Neuronal stem cell (in vitro differentiated cells): ENCODE results near the gene ECEL1.
"Not testable (repeated sequence)": the region's sequence is repeated elsewhere in the genome, so short reads cannot be mapped to it uniquely, and the experiment has no call there.

Experiments used
- DNase-seq: peaks from one replicate; pipeline ENCODE4 v3.0.0-alpha.2; 2013; ENCODE audit warnings: low spot score
- H2AFZ ChIP-seq: one replicate; pipeline ENCODE4 v1.6.1; 2013; ENCODE audit warnings: mild to moderate bottlenecking, low read length, inconsistent platforms
- H2AK5ac ChIP-seq: 2 replicates; pipeline ENCODE4 v1.6.1; 2013; ENCODE audit warnings: low read depth, mild to moderate bottlenecking, inconsistent platforms, low read length, moderate library complexity, mixed read lengths
- H2BK120ac ChIP-seq: 2 replicates; pipeline ENCODE4 v1.6.1; 2013; ENCODE audit warnings: low read depth, mild to moderate bottlenecking, inconsistent platforms, low read length, moderate library complexity, mixed read lengths
- H2BK12ac ChIP-seq: one replicate; pipeline ENCODE4 v1.6.1; 2013; ENCODE audit warnings: low read length, inconsistent platforms
- H2BK15ac ChIP-seq: 2 replicates; pipeline ENCODE4 v1.6.1; 2013; ENCODE audit warnings: mild to moderate bottlenecking, low read length, inconsistent platforms, mixed read lengths
- H2BK5ac ChIP-seq: one replicate; pipeline ENCODE4 v1.6.1; 2013; ENCODE audit warnings: inconsistent platforms, mild to moderate bottlenecking, low read length, moderate library complexity
- H3K14ac ChIP-seq: one replicate; pipeline ENCODE4 v1.6.1; 2013; ENCODE audit warnings: low read length, inconsistent platforms
- H3K18ac ChIP-seq: 2 replicates; pipeline ENCODE4 v1.6.1; 2013; ENCODE audit warnings: low read length, inconsistent platforms
- H3K23ac ChIP-seq: 2 replicates; pipeline ENCODE4 v1.6.1; 2013; ENCODE audit warnings: low read depth, mild to moderate bottlenecking, mixed read lengths, low read length, inconsistent platforms; ENCODE audit not compliant: poor library complexity
- H3K27ac ChIP-seq: replicated peaks from 3 replicates; pipeline ENCODE4 v1.5.1; 2013; ENCODE audit warnings: low read length, inconsistent platforms
- H3K27me3 ChIP-seq, 3 experiments: 2 replicates each; pipeline ENCODE4 v1.6.1; 2013; ENCODE audit warnings: low read length in 3 of 3, mild to moderate bottlenecking in 2 of 3, inconsistent platforms in 1 of 3, low read depth in 1 of 3, mixed read lengths in 1 of 3, moderate library complexity in 1 of 3; ENCODE audit not compliant: control insufficient read depth in 3 of 3, insufficient read depth in 3 of 3
- H3K36me3 ChIP-seq, 2 donors: replicated peaks in 1 of 2; 2 replicates each; pipeline ENCODE4 v1.6.1; 2013; ENCODE audit warnings: low read length in 2 of 2; ENCODE audit not compliant: control insufficient read depth in 2 of 2, insufficient read depth in 2 of 2
- H3K4ac ChIP-seq: 2 replicates; pipeline ENCODE4 v1.6.1; 2013; ENCODE audit warnings: inconsistent platforms, mild to moderate bottlenecking, low read length, moderate library complexity
- H3K4me1 ChIP-seq, 2 donors: 1 replicate in 1 of 2; 2 replicates in 1 of 2; pipeline ENCODE4 v1.6.1; 2013; ENCODE audit warnings: low read length in 2 of 2, low read depth in 1 of 2; ENCODE audit not compliant: control insufficient read depth in 2 of 2, insufficient read depth in 1 of 2
- H3K4me2 ChIP-seq: one replicate; pipeline ENCODE4 v1.6.1; 2013; ENCODE audit warnings: mild to moderate bottlenecking, low read length, inconsistent platforms; ENCODE audit not compliant: insufficient read depth, poor library complexity, severe bottlenecking
- H3K4me3 ChIP-seq, 2 donors: 2 replicates each; pipeline ENCODE4 v1.5.1; 2013; ENCODE audit warnings: low read length in 2 of 2, mild to moderate bottlenecking in 2 of 2, inconsistent platforms in 1 of 2, moderate library complexity in 1 of 2
- H3K79me1 ChIP-seq: one replicate; pipeline ENCODE4 v1.6.1; 2013; ENCODE audit warnings: low read depth, mild to moderate bottlenecking, inconsistent platforms, low read length, moderate library complexity
- H3K9ac ChIP-seq: one replicate; pipeline ENCODE4 v1.6.1; 2013; ENCODE audit warnings: mild to moderate bottlenecking, low read depth, low read length, inconsistent platforms; ENCODE audit not compliant: poor library complexity
- H3K9me3 ChIP-seq, 2 donors: replicated peaks in 1 of 2; 2 replicates each; pipeline versions ENCODE3 to v1.6.1; 2013; ENCODE audit warnings: low read length in 2 of 2, mild to moderate bottlenecking in 2 of 2, inconsistent platforms in 1 of 2, low read depth in 1 of 2, mixed read lengths in 1 of 2, moderate library complexity in 1 of 2; ENCODE audit not compliant: control insufficient read depth in 2 of 2, insufficient read depth in 1 of 2
- H4K8ac ChIP-seq: one replicate; pipeline ENCODE4 v1.6.1; 2013; ENCODE audit warnings: low read depth, mild to moderate bottlenecking, inconsistent platforms, low read length, moderate library complexity
- H4K91ac ChIP-seq: one replicate; pipeline ENCODE4 v1.6.1; 2013; ENCODE audit warnings: low read length, low read depth, mild to moderate bottlenecking, inconsistent platforms; ENCODE audit not compliant: poor library complexity
- WGBS, 2 donors: extraction: QIAGEN DNeasy Blood & Tissue Kit; methylation state at CpG; one replicate each; pipeline ENCODE4 v1.1.7; 2013; ENCODE audit warnings: missing lambda C conversion rate in 2 of 2, mixed read lengths in 1 of 2; ENCODE audit not compliant: insufficient read length in 2 of 2, insufficient replicate concordance in 1 of 2; ENCODE audit errors: extremely low coverage in 2 of 2; 5-methylcytosine and 5-hydroxymethylcytosine counted together

ECEL1 gene

DNA sequence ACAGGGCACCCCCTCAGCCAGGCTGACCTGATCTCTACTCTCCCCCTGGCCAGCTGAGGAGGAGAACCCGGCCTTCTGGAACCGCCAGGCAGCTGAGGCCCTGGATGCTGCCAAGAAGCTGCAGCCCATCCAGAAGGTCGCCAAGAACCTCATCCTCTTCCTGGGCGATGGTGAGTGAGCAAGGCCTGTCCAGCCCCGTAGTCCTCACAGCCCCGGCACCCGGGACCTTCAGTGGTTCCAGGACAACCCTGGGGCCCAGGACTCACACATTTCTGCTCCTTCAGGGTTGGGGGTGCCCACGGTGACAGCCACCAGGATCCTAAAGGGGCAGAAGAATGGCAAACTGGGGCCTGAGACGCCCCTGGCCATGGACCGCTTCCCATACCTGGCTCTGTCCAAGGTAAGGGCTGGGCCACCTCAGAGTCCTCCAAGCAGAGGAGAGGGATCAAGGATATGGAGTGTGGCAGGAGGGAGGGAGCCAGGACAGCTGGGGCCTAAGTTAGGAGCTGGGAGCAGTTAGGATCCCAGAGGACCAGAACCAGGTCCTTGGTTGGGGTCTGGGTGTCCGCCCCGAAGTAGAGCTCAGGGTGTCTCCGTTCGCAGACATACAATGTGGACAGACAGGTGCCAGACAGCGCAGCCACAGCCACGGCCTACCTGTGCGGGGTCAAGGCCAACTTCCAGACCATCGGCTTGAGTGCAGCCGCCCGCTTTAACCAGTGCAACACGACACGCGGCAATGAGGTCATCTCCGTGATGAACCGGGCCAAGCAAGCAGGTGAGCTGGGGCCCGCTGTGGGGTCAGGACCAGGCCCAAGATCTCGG, 31.1 kb downstream of the ECEL1 start:
- no peak overlapping the region for H2AFZ ChIP-seq
- no peak overlapping the region for H3K4ac ChIP-seq
- no peak overlapping the region for H2BK12ac ChIP-seq
- H2AK5ac ChIP-seq, result peak overlapping the region; percentile 25
- H3K9ac ChIP-seq, result peak overlapping the region; percentile 44
- H3K4me1 ChIP-seq, result no peaks in the 10 kb centered on the region
- H4K91ac ChIP-seq, result no peak overlapping the region
- no peaks in the 10 kb centered on the region for H3K36me3 ChIP-seq
- H3K27ac ChIP-seq, result no peak overlapping the region
- H3K23ac ChIP-seq, result peak overlapping the region; percentile 85
- no peak overlapping the region for H4K8ac ChIP-seq
- no peaks in the 10 kb centered on the region for H3K9me3 ChIP-seq
- no peak overlapping the region for H3K18ac ChIP-seq
- H2BK5ac ChIP-seq, result peak overlapping the region; percentile 29
- peaks cover 0 to 36% (median 0%) of the 10 kb centered on the region in 3 experiments for H3K27me3 ChIP-seq
- no peak overlapping the region for H3K4me2 ChIP-seq
- peak overlapping the region; percentile 81 for H2BK15ac ChIP-seq
- no peak for DNase-seq
- peak overlapping the region; percentile 75 for H3K14ac ChIP-seq
- no CpG with 5 or more reads among the region's 27 CpGs for WGBS, 2 donors
- H3K79me1 ChIP-seq, result peaks cover 3% of the 10 kb centered on the region
- no peak overlapping the region for H2BK120ac ChIP-seq
- no peak overlapping the region for H3K4me3 ChIP-seq

DNA sequence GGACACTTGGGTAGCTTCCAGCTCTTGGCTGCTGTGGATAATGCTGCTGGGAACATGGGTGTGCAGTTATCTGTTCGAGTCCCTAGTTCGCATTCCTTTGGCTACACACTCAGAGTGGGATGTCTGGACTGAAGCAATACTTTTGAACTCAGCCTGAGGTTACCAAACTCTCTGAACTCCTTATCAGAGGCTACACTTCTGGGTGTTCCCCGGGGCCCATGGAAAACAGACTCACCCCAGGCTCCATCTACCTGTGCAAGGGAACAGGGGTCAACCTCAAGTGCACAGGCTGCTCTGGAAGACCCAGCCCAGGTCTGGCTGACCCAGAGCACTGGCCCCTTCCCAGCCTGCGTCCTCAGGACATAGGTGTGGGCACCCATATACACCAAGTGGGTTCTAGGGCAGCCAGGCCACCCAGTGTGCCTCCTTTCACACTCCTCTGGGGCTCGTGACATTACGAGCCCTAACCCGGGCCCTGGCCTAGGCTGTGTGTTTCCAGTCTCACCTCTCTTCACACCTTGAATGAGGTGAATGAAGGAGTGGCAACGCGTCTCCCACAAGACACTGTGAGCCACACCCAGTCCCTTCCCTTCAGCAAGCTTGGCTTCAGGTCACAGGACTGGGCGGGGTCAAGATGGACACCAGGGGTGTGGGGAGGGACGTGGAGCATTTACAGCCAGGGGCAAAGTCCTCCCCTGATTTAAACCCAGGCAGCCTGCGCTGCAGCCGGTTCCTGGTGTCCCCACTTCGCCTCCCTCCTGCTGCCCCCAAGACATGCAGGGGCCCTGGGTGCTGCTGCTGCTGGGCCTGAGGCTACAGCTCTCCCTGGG, 32.0 kb downstream of the ECEL1 start, which contains the start of gene ALPI:
TSS of gene ALPI (plus strand) at position 728 of the 830 bp plus-strand sequence. CDS start at position 775, 47 bp downstream.
- H3K9ac ChIP-seq, result peak within 1 kb of the TSS; percentile 44
- no peak within 1 kb of the TSS for H4K91ac ChIP-seq
- no peak within 1 kb of the TSS for H4K8ac ChIP-seq
- no peak within 1 kb of the TSS for H2AFZ ChIP-seq
- H3K27ac ChIP-seq, result no peak within 1 kb of the TSS
- no peak within 1 kb of the TSS for H3K4me2 ChIP-seq
- peak within 1 kb of the TSS; percentile 56 for H2AK5ac ChIP-seq
- H3K18ac ChIP-seq, result no peak within 1 kb of the TSS
- H3K23ac ChIP-seq, result peak within 1 kb of the TSS; percentile 85
- H2BK5ac ChIP-seq, result peak within 1 kb of the TSS; percentile 29
- H3K14ac ChIP-seq, result peak within 1 kb of the TSS; percentile 75
- H2BK12ac ChIP-seq, result no peak within 1 kb of the TSS
- peak within 1 kb of the TSS; percentile 81 for H2BK15ac ChIP-seq
- H3K27me3 ChIP-seq, result peaks cover 0 to 31% (median 0%) of the 10 kb centered on the region in 3 experiments
- no peaks in the 10 kb centered on the region for H3K9me3 ChIP-seq
- H3K4me1 ChIP-seq, result no peaks in the 10 kb centered on the region
- no peak within 1 kb of the TSS for H2BK120ac ChIP-seq
- WGBS, 2 donors, result no CpG with 5 or more reads among the region's 14 CpGs
- H3K79me1 ChIP-seq, result peaks cover 3% of the 10 kb centered on the region
- H3K36me3 ChIP-seq, result no peaks in the 10 kb centered on the region
- H3K4ac ChIP-seq, result no peak within 1 kb of the TSS
- H3K4me3 ChIP-seq, result peak within 1 kb of the TSS in 1 of 2 donors; percentile 11
- no peak for DNase-seq

GRCh38 chr2:232454630-232455029, 33.0 kb downstream of the ECEL1 start:
- Histone ChIP-seq H3K36me3 (no peaks in the 10 kb centered on the region), H3K79me1 (peaks cover 3% of the 10 kb centered on the region), H3K14ac (no peak overlapping the region), H3K4me3 (peak overlapping the region in 1 of 2 donors; percentile 37), H4K8ac (no peak overlapping the region), H2BK5ac (peak overlapping the region; percentile 87), H3K23ac (no peak overlapping the region), H2BK12ac (no peak overlapping the region), H2AFZ (no peak overlapping the region), H3K4ac (no peak overlapping the region), H3K27ac (no peak overlapping the region), H3K9ac (no peak overlapping the region), H4K91ac (no peak overlapping the region), H2AK5ac (no peak overlapping the region), H2BK15ac (no peak overlapping the region), H3K9me3 (no peaks in the 10 kb centered on the region), H2BK120ac (no peak overlapping the region), H3K27me3 (peaks cover 0 to 38% (median 0%) of the 10 kb centered on the region in 3 experiments), H3K18ac (no peak overlapping the region), H3K4me2 (no peak overlapping the region), H3K4me1 (no peaks in the 10 kb centered on the region)
- DNase-seq, result no peak
- no CpG with 5 or more reads among the region's 9 CpGs for WGBS, 2 donors

DNA sequence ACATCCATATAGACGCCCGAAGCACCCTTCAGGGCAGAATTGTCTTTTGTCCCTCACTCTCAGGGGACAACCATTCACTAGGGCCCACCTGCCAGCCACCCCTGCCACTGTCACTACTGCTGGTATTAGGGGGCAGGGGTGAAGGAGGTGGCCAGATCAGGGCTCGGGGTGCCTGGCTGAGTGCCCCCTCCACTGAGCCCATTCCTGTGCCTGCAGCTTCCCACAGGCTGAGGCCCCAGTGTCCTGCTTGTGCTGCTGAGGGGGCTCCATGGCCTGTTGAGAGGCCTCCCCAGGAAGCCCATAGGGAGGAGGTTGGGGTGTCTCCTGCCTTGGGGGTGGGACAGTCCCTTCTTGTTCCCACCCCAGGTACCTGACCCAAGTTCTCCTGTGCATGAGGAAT, 36.0 kb downstream of the ECEL1 start:
- not testable (repeated sequence) for H3K79me1 ChIP-seq, H3K27ac ChIP-seq, DNase-seq, H3K9ac ChIP-seq, H2BK120ac ChIP-seq, H3K4ac ChIP-seq, H3K9me3 ChIP-seq, H3K4me3 ChIP-seq, H2BK5ac ChIP-seq, H2BK15ac ChIP-seq, H4K8ac ChIP-seq, H2BK12ac ChIP-seq, H3K4me2 ChIP-seq, H2AFZ ChIP-seq, H3K23ac ChIP-seq, H4K91ac ChIP-seq, H3K36me3 ChIP-seq, H3K14ac ChIP-seq
- no CpG with 5 or more reads among the region's 3 CpGs for WGBS, 2 donors
- peaks cover 5 to 13% of the 10 kb centered on the region in 2 donors for H3K4me1 ChIP-seq
- peak overlapping the region; percentile 1 for H2AK5ac ChIP-seq
- H3K18ac ChIP-seq, result peak overlapping the region; percentile 3
- H3K27me3 ChIP-seq, result peaks cover 0 to 55% (median 0%) of the 10 kb centered on the region in 3 experiments
